Prostate gland (tissue), 2 donors: ENCODE data around the gene ZNF609. TPM values are rescaled to one million over a fixed set of nuclear protein-coding genes. Genes with fewer than 3 reads are reported as not detected.

Source experiments
- DNase-seq: peaks from one replicate; pipeline ENCODE4 v3.0.0-alpha.2; 2019; ENCODE audit warnings: low spot score
- H3K27ac ChIP-seq, 2 donors: fragments of 200-600 bp; sonication (generic); 2 replicates each; pipeline ENCODE4 v1.5.1; 2017 to 2019
- H3K27me3 ChIP-seq: fragments of 200-600 bp; sonication (generic); replicated peaks from 2 replicates; pipeline ENCODE4 v1.5.1; 2019; ENCODE audit not compliant: insufficient read depth
- H3K36me3 ChIP-seq, 2 donors: fragments of 200-600 bp; sonication (generic); 1 replicate in 1 of 2; 2 replicates in 1 of 2; pipeline versions ENCODE4 v1.5.1 to v1.8.1; 2017 to 2019
- H3K4me1 ChIP-seq: fragments of 200-600 bp; sonication (generic); replicated peaks from 2 replicates; pipeline ENCODE4 v1.5.1; 2019
- H3K4me3 ChIP-seq, 2 donors: fragments of 200-600 bp; sonication (generic); 2 replicates each; pipeline ENCODE4 v1.5.1; 2017 to 2019
- H3K9me3 ChIP-seq: fragments of 200-600 bp; sonication (generic); 2 replicates; pipeline ENCODE4 v1.5.1; 2017
- CTCF ChIP-seq, 4 experiments: fragments of 200-600 bp in 2 of 4; fragments of 450-650 bp in 2 of 4; sonication (generic) in 2 of 4; IDR thresholded peaks; 1 replicate in 3 of 4; 2 replicates in 1 of 4; pipeline ENCODE4 v1.5.1; 2016 to 2019; ENCODE audit warnings: antibody characterized with exemption in 4 of 4, mild to moderate bottlenecking in 2 of 4, moderate library complexity in 2 of 4
- POLR2A ChIP-seq: fragments of 450-650 bp; IDR thresholded peaks from one replicate; pipeline ENCODE4 v1.6.1; 2016; ENCODE audit warnings: antibody characterized with exemption, mild to moderate bottlenecking
- POLR2AphosphoS5 ChIP-seq: sonication (generic); formaldehyde crosslinking; IDR thresholded peaks from one replicate; pipeline ENCODE4 v1.6.1; 2017; ENCODE audit warnings: antibody characterized with exemption
- WGBS: methylation state at CpG from one replicate; pipeline ENCODE4 v1.1.5; 2018; 5-methylcytosine and 5-hydroxymethylcytosine counted together
- intact Hi-C: fragments of 100-400 bp; cut with DNase I; formaldehyde crosslinking; loops from one replicate; pipeline ENCODE4 v1.14.2; 2022
- small RNA-seq, 2 donors: library from RNA; depleted of rRNA; stranded (forward); fragments of <200 nt; gene quantifications; one replicate each; pipeline ENCODE3, GENCODE V24; 2016
- total RNA-seq, 2 donors: library from RNA; depleted of rRNA; stranded (reverse); fragments of >200 nt; gene quantifications; one replicate each; pipeline ENCODE4 v1.1.0, GENCODE V29; 2016

Gene ZNF609
- total RNA-seq, 2 donors from 2014 or later, result 29.1 to 45.7 TPM

- H3K4me3 ChIP-seq, result no peak overlapping the region
- no peaks in the 10 kb centered on the region for H3K9me3 ChIP-seq
- no peaks in the 10 kb centered on the region for H3K4me1 ChIP-seq
- H3K36me3 ChIP-seq, result no peaks in the 10 kb centered on the region
- TF ChIP-seq POLR2A (no peak), CTCF (IDR thresholded peaks at IDR 0.05) (no peak), POLR2AphosphoS5 (no peak)
- H3K27ac ChIP-seq, result no peak overlapping the region
- intact Hi-C loops, result no loop called here
- no peak for DNase-seq
- no peaks in the 10 kb centered on the region for H3K27me3 ChIP-seq
- 87% methylated on average over 7 of the region's 7 CpGs for WGBS
Observed at GRCh38 chr15:64732156-64732860, 271.9 kb downstream of the ZNF609 start.

Small RNAs within 50 kb of the gene (small RNA-seq; reads per million reads assigned to genes)
- gene AC100830.2 (0 reads per million in 2 donors), gene RF00019 (0 reads per million in 2 donors), gene RNU6-549P (0 reads per million in 2 donors)

Other genes starting within 250 kb of the ZNF609 start
- gene CSNK1G1, start 104.4 kb upstream of the ZNF609 start, total RNA-seq, result 10 to 100 TPM in 1 of 2 donors, 1 to 10 TPM in 1; 9.2 to 20.6 TPM
- gene PCLAF, start 79.1 kb upstream of the ZNF609 start, total RNA-seq, result 1 to 10 TPM; 4.8 to 5.5 TPM
- gene TRIP4, start 72.7 kb upstream of the ZNF609 start, total RNA-seq, result 10 to 100 TPM; 14.6 to 17.6 TPM